Natural killer cell (primary cell): ENCODE measurements around the gene VARS1. TPM values are rescaled to one million over a fixed set of nuclear protein-coding genes. Genes with fewer than 3 reads are reported as not detected.

Source experiments
- ATAC-seq, 3 donors: fragments of 150-1000 bp in 2 of 3; fragments of 200-7000 bp in 1 of 3; cut with Tn5 transposase; 1 replicate in 1 of 3; 2 replicates in 2 of 3; pipeline ENCODE4 v1.10.0; 2021; ENCODE audit warnings: mild to moderate bottlenecking in 2 of 3, moderate library complexity in 2 of 3
- DNase-seq, 2 donors: peaks; one replicate each; pipeline versions ENCODE4 v3.0.0 to v3.0.0-alpha.2; 2013 to 2021; ENCODE audit warnings: mixed read lengths in 1 of 2
- H3K27ac ChIP-seq: one replicate; pipeline ENCODE4 v1.5.1; 2013; ENCODE audit warnings: mild to moderate bottlenecking, low read length
- H3K27me3 ChIP-seq: one replicate; pipeline ENCODE4 v1.6.1; 2013; ENCODE audit warnings: low read length; ENCODE audit not compliant: control insufficient read depth, insufficient read depth
- H3K36me3 ChIP-seq: one replicate; pipeline ENCODE4 v1.6.1; 2013; ENCODE audit warnings: low read length; ENCODE audit not compliant: control insufficient read depth, insufficient read depth
- H3K4me1 ChIP-seq: one replicate; pipeline ENCODE4 v1.6.1; 2013; ENCODE audit warnings: low read length; ENCODE audit not compliant: control insufficient read depth, insufficient read depth
- H3K4me3 ChIP-seq: one replicate; pipeline ENCODE4 v1.5.1; 2013; ENCODE audit warnings: low read length
- H3K9me3 ChIP-seq: one replicate; pipeline ENCODE4 v1.6.1; 2013; ENCODE audit warnings: low read length; ENCODE audit not compliant: control insufficient read depth, insufficient read depth
- H3K27ac Mint-ChIP-seq, 2 donors: one replicate each; pipeline ENCODE4 v1.8.0; 2022; ENCODE audit warnings: mild to moderate bottlenecking in 2 of 2, mixed read lengths in 2 of 2, moderate library complexity in 1 of 2
- H3K27me3 Mint-ChIP-seq, 2 donors: one replicate each; pipeline ENCODE4 v1.8.0; 2022; ENCODE audit warnings: low read depth in 2 of 2, mixed read lengths in 2 of 2
- H3K36me3 Mint-ChIP-seq: one replicate; pipeline ENCODE4 v1.8.0; 2022; ENCODE audit warnings: mixed read lengths
- H3K4me1 Mint-ChIP-seq, 2 donors: one replicate each; pipeline ENCODE4 v1.8.0; 2022; ENCODE audit warnings: mixed read lengths in 2 of 2
- H3K4me3 Mint-ChIP-seq: one replicate; pipeline ENCODE4 v1.8.0; 2022; ENCODE audit warnings: mild to moderate bottlenecking, moderate library complexity, mixed read lengths
- H3K9me3 Mint-ChIP-seq, 2 donors: one replicate each; pipeline ENCODE4 v1.8.0; 2022; ENCODE audit warnings: mixed read lengths in 2 of 2
- CTCF ChIP-seq: fragments of 200-600 bp; IDR thresholded peaks from one replicate; pipeline ENCODE4 v1.8.0; 2022; ENCODE audit warnings: antibody characterized with exemption
- WGBS: methylation state at CpG from one replicate; pipeline ENCODE4 v1.1.7; 2013; ENCODE audit warnings: missing lambda C conversion rate; ENCODE audit not compliant: insufficient coverage; 5-methylcytosine and 5-hydroxymethylcytosine counted together
- intact Hi-C: fragments of 100-400 bp; cut with micrococcal nuclease; formaldehyde crosslinking; loops from one replicate; pipeline ENCODE4 v1.14.2; 2022
- total RNA-seq, 4 donors: library from RNA; stranded (reverse); fragments of 120-200 nt in 1 of 4; gene quantifications; one replicate each; pipeline versions ENCODE4 v1.2.3 to v1.2.4, GENCODE V29; 2013 to 2022

The VARS1 gene
- total RNA-seq, 3 donors from 2014 or later (not counting 1 experiment from before 2014, with no cell fraction given), result 45.2 to 58.6 (median 49.2) TPM

DNA sequence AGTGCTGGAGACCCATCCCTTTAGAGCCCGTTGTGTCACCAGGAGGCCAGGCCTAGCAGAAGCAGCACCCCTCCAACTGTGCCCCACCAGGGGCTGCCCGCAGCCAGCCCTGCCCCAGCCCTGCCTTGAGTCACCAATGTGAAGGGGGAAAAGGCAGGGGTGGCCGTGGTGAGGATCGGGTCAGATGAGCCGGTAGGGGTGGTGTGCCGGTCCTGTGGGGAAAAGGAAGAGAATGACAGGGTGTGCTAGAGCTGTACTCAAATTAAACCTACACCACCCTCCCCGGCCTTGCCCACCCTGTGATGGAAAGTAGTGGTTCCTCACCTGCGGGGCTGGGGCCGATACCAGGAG, 30.0 kb downstream of the VARS1 start:
- H3K4me3 Mint-ChIP-seq, result no peak overlapping the region
- 88% methylated on average over 6 of the region's 9 CpGs for WGBS

DNA sequence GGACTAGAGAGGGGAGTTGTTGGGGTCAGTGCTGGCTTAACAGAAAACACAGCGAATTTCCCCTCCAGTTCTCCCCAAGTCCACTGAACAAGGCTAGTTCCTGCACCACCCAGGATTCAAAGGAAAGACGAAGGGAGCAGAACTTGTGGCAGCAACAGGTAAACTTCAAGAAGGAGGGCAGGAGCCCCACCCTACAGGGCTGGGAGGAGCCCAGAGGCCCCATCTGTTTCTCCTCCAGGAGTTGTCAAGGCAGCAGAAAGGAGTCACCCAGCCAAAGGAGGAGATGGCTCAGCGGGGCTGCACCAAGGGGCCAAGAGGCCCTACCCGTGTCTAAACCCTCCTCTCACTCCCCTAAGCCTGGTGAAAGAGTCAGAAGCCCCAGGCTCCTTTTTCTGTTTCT, 31.4 kb downstream of the VARS1 start:
- H3K27me3 Mint-ChIP-seq, result no peaks in the 10 kb centered on the region
- no peak for ATAC-seq
- H3K36me3 ChIP-seq, result peaks cover 3% of the 10 kb centered on the region
- no peaks in the 10 kb centered on the region for H3K36me3 Mint-ChIP-seq
- H3K27ac ChIP-seq, result no peak overlapping the region
- WGBS, result 95% methylated on average over 3 of the region's 4 CpGs
- peaks cover 0 to 10% of the 10 kb centered on the region in 2 donors for H3K4me1 Mint-ChIP-seq
- TF ChIP-seq CTCF, result no peak
- intact Hi-C loops, result no loop called here
- no peak overlapping the region for H3K4me3 Mint-ChIP-seq
- H3K4me1 ChIP-seq, result no peaks in the 10 kb centered on the region
- H3K27me3 ChIP-seq, result no peaks in the 10 kb centered on the region
- no peak for DNase-seq
- no peak overlapping the region for H3K4me3 ChIP-seq
- H3K9me3 ChIP-seq, result no peaks in the 10 kb centered on the region
- no peaks in the 10 kb centered on the region for H3K9me3 Mint-ChIP-seq
- H3K27ac Mint-ChIP-seq, result no peak overlapping the region

More for the DNA sequence above, 30.0 kb downstream of the VARS1 start:
- H3K9me3 Mint-ChIP-seq, result no peaks in the 10 kb centered on the region
- Histone ChIP-seq H3K9me3 (no peaks in the 10 kb centered on the region), H3K4me3 (no peak overlapping the region), H3K27ac (no peak overlapping the region), H3K36me3 (peaks cover 3% of the 10 kb centered on the region), H3K4me1 (peaks cover 9% of the 10 kb centered on the region), H3K27me3 (no peaks in the 10 kb centered on the region)
- intact Hi-C loops, result no loop called here
- no peaks in the 10 kb centered on the region for H3K36me3 Mint-ChIP-seq
- ATAC-seq (no peak), DNase-seq (no peak)
- TF ChIP-seq CTCF, result no peak
- no peaks in the 10 kb centered on the region for H3K27me3 Mint-ChIP-seq
- H3K4me1 Mint-ChIP-seq, result peaks cover 6 to 17% of the 10 kb centered on the region in 2 donors
- no peak overlapping the region for H3K27ac Mint-ChIP-seq

- no peak for ATAC-seq
- Histone ChIP-seq H3K4me1 (no peaks in the 10 kb centered on the region), H3K27me3 (no peaks in the 10 kb centered on the region), H3K27ac (no peak overlapping the region), H3K4me3 (no peak overlapping the region), H3K9me3 (no peaks in the 10 kb centered on the region), H3K36me3 (peaks cover 3% of the 10 kb centered on the region)
- 88% methylated on average over 1 of the region's 1 CpG for WGBS
- H3K9me3 Mint-ChIP-seq, result no peaks in the 10 kb centered on the region
- H3K36me3 Mint-ChIP-seq, result no peaks in the 10 kb centered on the region
- DNase-seq, result no peak
- H3K27ac Mint-ChIP-seq, result no peak overlapping the region
- no peaks in the 10 kb centered on the region for H3K27me3 Mint-ChIP-seq
- intact Hi-C loops, result no loop called here
- peaks cover 0 to 10% of the 10 kb centered on the region in 2 donors for H3K4me1 Mint-ChIP-seq
- TF ChIP-seq CTCF, result no peak
- H3K4me3 Mint-ChIP-seq, result no peak overlapping the region
Observed at GRCh38 chr6:31763619-31763940, 32.0 kb downstream of the VARS1 start.

DNA sequence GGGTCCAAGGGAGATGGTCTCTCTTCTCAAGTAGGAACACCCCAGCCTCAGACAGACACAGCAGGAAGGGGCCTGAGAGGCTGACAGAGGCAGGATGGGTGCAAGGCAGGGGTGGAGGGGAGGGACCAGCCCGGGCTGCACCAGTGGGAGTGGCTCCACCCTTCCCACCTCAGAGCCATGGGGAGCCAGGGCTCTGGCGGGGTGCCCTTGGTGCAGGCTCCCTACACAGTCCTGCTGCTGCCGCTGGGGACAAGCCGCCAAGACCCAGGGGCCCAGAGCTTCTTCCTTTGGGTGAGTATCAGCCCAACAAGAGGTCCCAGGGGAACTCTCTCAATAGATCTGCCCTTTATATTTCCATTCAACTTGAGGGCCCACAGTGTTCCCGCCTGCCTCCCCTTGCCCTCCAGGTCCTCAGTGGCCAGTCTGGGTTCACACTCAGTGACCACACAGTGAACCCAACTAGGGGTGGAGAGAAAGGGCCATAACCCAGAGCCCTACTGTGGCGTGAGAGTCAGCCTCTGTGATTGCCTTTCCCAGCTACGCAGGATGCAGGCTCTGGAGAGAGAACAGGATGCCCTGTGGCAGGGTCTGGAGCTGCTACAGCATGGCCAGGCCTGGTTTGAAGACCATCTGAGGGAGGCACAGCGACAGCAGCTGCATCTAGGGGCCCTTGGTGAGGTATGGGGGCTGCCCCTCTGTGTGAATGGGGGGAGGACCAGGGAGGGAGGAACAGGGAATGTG, 32.5 kb downstream of the VARS1 start:
- Mint-ChIP-seq H3K9me3 (no peaks in the 10 kb centered on the region), H3K4me3 (no peak overlapping the region), H3K36me3 (no peaks in the 10 kb centered on the region), H3K4me1 (peaks cover 0 to 10% of the 10 kb centered on the region in 2 donors), H3K27me3 (no peaks in the 10 kb centered on the region), H3K27ac (no peak overlapping the region)
- no peaks in the 10 kb centered on the region for H3K9me3 ChIP-seq
- no peak for ATAC-seq
- WGBS, result 91% methylated on average over 8 of the region's 8 CpGs
- no peak for TF ChIP-seq CTCF
- intact Hi-C loops, result no loop called here
- H3K27me3 ChIP-seq, result no peaks in the 10 kb centered on the region
- no peak overlapping the region for H3K27ac ChIP-seq
- peaks cover 3% of the 10 kb centered on the region for H3K36me3 ChIP-seq
- H3K4me1 ChIP-seq, result no peaks in the 10 kb centered on the region
- no peak for DNase-seq
- no peak overlapping the region for H3K4me3 ChIP-seq
